Neural progenitor cell (in vitro differentiated cells): Measurements from ENCODE around the gene AGBL4.

Experiments
- EZH2 ChIP-seq: fragments of 200-600 bp; sonication (generic); IDR thresholded peaks from 2 replicates; pipeline ENCODE4 v1.6.1; 2017; ENCODE audit warnings: antibody characterized with exemption, mild to moderate bottlenecking, moderate library complexity
- EZH2phosphoT487 ChIP-seq: fragments of 200-600 bp; sonication (generic); IDR thresholded peaks from 2 replicates; pipeline ENCODE4 v1.6.1; 2017; ENCODE audit warnings: antibody characterized with exemption
- TF ChIP-seq, protein P1 (sequence below): fragments of 200-600 bp; sonication (generic); IDR thresholded peaks from 2 replicates; pipeline ENCODE4 v1.5.1; 2017; ENCODE audit warnings: antibody characterized with exemption, mild to moderate bottlenecking

DNA sequence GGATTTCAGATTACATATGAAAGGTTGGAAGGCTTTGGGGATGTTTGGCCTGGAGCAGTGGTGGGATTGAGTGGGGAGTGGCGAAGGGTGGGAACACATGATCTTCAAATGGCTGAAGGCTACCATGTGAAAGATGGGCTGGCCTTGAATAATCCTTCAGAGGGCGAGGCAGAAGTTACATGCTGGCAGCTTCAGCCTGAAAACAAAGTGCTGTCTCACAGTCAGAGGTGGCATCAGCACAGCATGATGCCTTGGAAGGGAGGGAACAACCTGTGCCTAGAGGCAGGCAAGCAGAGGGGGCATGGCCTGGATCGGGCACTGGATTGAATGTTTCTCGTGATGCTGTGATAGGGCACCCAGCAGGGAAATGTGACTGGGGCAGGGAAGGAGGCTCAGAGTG lies 1377.9 kb downstream of the AGBL4 start:
- TF ChIP-seq, protein P1, sequence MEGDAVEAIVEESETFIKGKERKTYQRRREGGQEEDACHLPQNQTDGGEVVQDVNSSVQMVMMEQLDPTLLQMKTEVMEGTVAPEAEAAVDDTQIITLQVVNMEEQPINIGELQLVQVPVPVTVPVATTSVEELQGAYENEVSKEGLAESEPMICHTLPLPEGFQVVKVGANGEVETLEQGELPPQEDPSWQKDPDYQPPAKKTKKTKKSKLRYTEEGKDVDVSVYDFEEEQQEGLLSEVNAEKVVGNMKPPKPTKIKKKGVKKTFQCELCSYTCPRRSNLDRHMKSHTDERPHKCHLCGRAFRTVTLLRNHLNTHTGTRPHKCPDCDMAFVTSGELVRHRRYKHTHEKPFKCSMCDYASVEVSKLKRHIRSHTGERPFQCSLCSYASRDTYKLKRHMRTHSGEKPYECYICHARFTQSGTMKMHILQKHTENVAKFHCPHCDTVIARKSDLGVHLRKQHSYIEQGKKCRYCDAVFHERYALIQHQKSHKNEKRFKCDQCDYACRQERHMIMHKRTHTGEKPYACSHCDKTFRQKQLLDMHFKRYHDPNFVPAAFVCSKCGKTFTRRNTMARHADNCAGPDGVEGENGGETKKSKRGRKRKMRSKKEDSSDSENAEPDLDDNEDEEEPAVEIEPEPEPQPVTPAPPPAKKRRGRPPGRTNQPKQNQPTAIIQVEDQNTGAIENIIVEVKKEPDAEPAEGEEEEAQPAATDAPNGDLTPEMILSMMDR = no peak
- TF ChIP-seq EZH2 = no peak
- no peak for TF ChIP-seq EZH2phosphoT487
